Progenitor cell of endocrine pancreas (in vitro differentiated cells): Measurements from ENCODE around the gene RXRA. TPM values are rescaled to one million over a fixed set of nuclear protein-coding genes. Genes with fewer than 3 reads are reported as not detected.

Experiments
- DNase-seq: peaks from one replicate; pipeline ENCODE4 v3.0.0; 2021; ENCODE audit warnings: low spot score; ENCODE audit not compliant: unreplicated experiment
- H3K27ac Mint-ChIP-seq: 2 replicates; pipeline ENCODE4 v1.8.0; 2021; ENCODE audit warnings: mild to moderate bottlenecking, moderate library complexity, mixed read lengths
- H3K27me3 Mint-ChIP-seq: 2 replicates; pipeline ENCODE4 v1.8.0; 2021; ENCODE audit warnings: mixed read lengths
- H3K36me3 Mint-ChIP-seq: 2 replicates; pipeline ENCODE4 v1.8.0; 2022; ENCODE audit warnings: mixed read lengths; ENCODE audit not compliant: insufficient read depth
- H3K4me1 Mint-ChIP-seq: 2 replicates; pipeline ENCODE4 v1.8.0; 2021; ENCODE audit warnings: low read depth, mixed read lengths
- H3K4me3 Mint-ChIP-seq: 2 replicates; pipeline ENCODE4 v1.8.0; 2021; ENCODE audit warnings: low read depth, mild to moderate bottlenecking, moderate library complexity, mixed read lengths
- H3K9me3 Mint-ChIP-seq: 2 replicates; pipeline ENCODE4 v1.8.0; 2021; ENCODE audit warnings: low read depth, mixed read lengths
- total RNA-seq: library from RNA; stranded (reverse); gene quantifications from 2 replicates; pipeline ENCODE4 v1.2.1, GENCODE V29; 2021
- TF ChIP-seq, protein P1 (sequence below): fragments of 200-600 bp; sonication (generic); IDR thresholded peaks from one replicate; pipeline ENCODE4 v1.5.0; 2021; ENCODE audit warnings: antibody characterized with exemption, mild to moderate bottlenecking; ENCODE audit not compliant: unreplicated experiment

The RXRA gene
- total RNA-seq, 1 donor from 2014 or later = 64.8 TPM

DNA sequence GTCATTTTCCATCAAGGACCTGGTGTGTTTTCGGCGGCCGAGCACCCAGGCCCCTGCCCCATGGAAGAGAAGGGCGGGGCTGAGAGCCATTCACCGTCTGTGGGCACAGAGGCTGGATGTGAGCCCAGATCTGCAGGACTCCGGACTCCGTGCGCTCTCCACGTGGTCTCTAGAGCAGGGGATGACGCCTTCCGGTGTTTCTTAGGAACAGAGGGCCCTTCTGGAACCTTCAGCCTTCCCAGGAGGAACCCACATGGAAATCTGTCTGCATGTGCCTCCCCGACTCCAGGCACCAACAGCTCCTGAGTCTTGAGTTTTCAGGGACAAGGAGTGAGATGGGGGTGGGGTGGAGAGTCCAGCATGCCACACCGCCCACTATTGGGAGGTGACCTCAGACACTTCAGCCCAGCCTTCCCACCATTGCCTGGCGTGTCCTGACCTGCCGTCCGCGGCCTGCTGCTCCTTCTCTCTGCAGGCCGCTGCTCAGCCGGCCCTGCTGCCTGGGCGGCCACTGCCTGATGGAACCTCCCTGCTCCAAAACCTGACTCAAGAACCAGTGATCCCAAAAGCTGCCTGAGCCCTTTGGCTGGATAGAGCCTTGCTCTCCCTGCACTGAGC lies 2.4 kb upstream of the RXRA start:
- Mint-ChIP-seq H3K27me3 (peaks cover 11% of the 10 kb centered on the region), H3K9me3 (no peaks in the 10 kb centered on the region), H3K4me3 (peak overlapping the region; percentile 52), H3K4me1 (peaks cover 33% of the 10 kb centered on the region), H3K27ac (peak overlapping the region; percentile 67), H3K36me3 (no peaks in the 10 kb centered on the region)
- TF ChIP-seq, protein P1, sequence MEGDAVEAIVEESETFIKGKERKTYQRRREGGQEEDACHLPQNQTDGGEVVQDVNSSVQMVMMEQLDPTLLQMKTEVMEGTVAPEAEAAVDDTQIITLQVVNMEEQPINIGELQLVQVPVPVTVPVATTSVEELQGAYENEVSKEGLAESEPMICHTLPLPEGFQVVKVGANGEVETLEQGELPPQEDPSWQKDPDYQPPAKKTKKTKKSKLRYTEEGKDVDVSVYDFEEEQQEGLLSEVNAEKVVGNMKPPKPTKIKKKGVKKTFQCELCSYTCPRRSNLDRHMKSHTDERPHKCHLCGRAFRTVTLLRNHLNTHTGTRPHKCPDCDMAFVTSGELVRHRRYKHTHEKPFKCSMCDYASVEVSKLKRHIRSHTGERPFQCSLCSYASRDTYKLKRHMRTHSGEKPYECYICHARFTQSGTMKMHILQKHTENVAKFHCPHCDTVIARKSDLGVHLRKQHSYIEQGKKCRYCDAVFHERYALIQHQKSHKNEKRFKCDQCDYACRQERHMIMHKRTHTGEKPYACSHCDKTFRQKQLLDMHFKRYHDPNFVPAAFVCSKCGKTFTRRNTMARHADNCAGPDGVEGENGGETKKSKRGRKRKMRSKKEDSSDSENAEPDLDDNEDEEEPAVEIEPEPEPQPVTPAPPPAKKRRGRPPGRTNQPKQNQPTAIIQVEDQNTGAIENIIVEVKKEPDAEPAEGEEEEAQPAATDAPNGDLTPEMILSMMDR = no peak
- no peak for DNase-seq

- Mint-ChIP-seq H3K4me3 (peak overlapping the region; percentile 52), H3K27me3 (peaks cover 11% of the 10 kb centered on the region), H3K9me3 (no peaks in the 10 kb centered on the region), H3K27ac (peak overlapping the region; percentile 67), H3K36me3 (no peaks in the 10 kb centered on the region), H3K4me1 (peaks cover 38% of the 10 kb centered on the region)
- TF ChIP-seq, protein P1 = no peak
- DNase-seq = no peak
Measured at GRCh38 chr9:134324359-134325095, 1.7 kb upstream of the RXRA start.

GRCh38 chr9:134325096-134325812 lies 1.0 kb upstream of the RXRA start:
- Mint-ChIP-seq H3K27ac (peak overlapping the region; percentile 93), H3K36me3 (no peaks in the 10 kb centered on the region), H3K4me3 (peak overlapping the region; percentile 73), H3K4me1 (peaks cover 40% of the 10 kb centered on the region), H3K9me3 (no peaks in the 10 kb centered on the region), H3K27me3 (peaks cover 11% of the 10 kb centered on the region)
- DNase-seq = peak; percentile 37
- TF ChIP-seq, protein P1 = no peak

DNA sequence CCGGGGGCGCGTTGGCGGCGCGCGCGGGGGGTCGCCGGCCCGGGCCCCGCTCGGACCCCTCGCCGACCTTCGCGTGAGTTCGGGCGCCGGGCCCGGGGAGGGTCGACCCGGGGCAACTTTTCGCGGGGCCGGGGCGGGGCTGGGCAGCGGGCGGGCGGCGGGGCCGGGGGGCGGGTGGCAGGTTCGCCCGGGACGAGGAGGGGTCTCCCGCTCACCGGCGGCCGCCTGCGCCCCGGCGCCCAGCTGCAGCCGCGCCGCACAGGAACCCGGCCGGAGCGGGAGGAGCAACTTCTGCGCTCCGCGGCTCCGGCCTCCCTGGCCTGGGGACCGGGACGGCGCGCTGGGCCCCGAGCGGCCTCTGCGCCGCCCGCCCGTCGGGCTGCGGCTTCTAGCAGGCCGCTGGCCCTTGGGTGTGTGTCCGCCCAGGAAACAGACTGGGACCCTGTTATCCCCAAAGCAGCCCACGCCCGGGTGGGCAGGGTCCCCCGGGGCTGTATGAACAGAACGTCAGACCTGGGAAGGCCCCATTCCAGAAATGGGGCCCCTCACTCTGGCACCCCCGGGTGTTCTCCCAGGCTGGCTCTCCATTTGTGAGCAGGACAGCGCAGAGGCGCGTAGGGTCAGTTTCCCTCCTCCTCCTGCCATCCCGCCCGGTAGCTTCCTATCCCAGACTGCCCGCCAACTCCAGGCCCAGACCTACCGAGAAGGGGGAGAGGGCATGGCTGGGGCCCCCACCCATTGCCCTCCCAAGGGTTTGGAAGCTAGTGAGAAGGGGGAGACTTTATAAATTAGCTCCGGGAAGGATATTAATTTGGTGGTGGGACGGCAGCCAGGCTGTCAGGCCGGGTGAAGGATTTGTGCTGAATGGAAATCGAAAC lies 708 bp downstream of the RXRA start:
- Mint-ChIP-seq H3K27me3 (peaks cover 11% of the 10 kb centered on the region), H3K4me3 (peak overlapping the region; percentile 77), H3K27ac (peak overlapping the region; percentile 74), H3K9me3 (no peaks in the 10 kb centered on the region), H3K4me1 (peaks cover 36% of the 10 kb centered on the region), H3K36me3 (no peaks in the 10 kb centered on the region)
- TF ChIP-seq, protein P1 = no peak
- no peak for DNase-seq
